AG04450 (cell line): ENCODE data around the gene LINGO1. TPM values are rescaled to one million over a fixed set of nuclear protein-coding genes. Genes with fewer than 3 reads are reported as not detected.

ENCODE experiments used
- CTCF ChIA-PET: fragments of 300-600, 350-600 bp; formaldehyde crosslinking; extraction: SDS; loops from one replicate; lab custom pipeline; 2022; ENCODE audit warnings: antibody characterized with exemption, inconsistent platforms; lab: Charles Lee
- POLR2A ChIA-PET: fragments of 350-600 bp; formaldehyde crosslinking; extraction: SDS; loops from one replicate; lab custom pipeline; 2021; ENCODE audit warnings: antibody characterized with exemption, inconsistent platforms; lab: Yijun Ruan, JAX
- DNase-seq: peaks from one replicate; pipeline ENCODE4 v3.0.0-alpha.2; 2011; ENCODE audit warnings: low read depth, low spot score
- H3K27ac ChIP-seq: one replicate; pipeline ENCODE4 v1.5.1; 2012; ENCODE audit warnings: low read depth, low read length, control low read depth
- H3K27me3 ChIP-seq: one replicate; pipeline ENCODE4 v1.6.0; 2012; ENCODE audit warnings: low read length; ENCODE audit not compliant: control insufficient read depth, insufficient read depth
- H3K4me3 ChIP-seq: 2 replicates; pipeline ENCODE4 v1.5.1; 2011; ENCODE audit warnings: mild to moderate bottlenecking, low read depth, low read length, control low read depth
- H3K9me3 ChIP-seq: 2 replicates; pipeline ENCODE4 v1.5.1; 2012; ENCODE audit warnings: low read length; ENCODE audit not compliant: control insufficient read depth, insufficient read depth
- CTCF ChIP-seq: IDR thresholded peaks from 2 replicates; pipeline ENCODE4 v1.5.1; 2011; ENCODE audit warnings: low read depth, low read length, control low read depth, inconsistent platforms
- polyA plus RNA-seq: library from polyadenylated mRNA; depleted of rRNA; stranded (reverse); fragments of >200 nt; gene quantifications from 2 replicates; pipeline ENCODE4 v1.2.3, GENCODE V29; 2011

The LINGO1 gene
- polyA plus RNA-seq, 1 experiment = not detected

GRCh38 chr15:77654975-77655374 lies 22.3 kb upstream of the LINGO1 start:
- CTCF ChIA-PET = interaction anchor here (1.2 kb wide), 1 partner anchor 22 kb away, joined by 3 read pairs; no protein-coding TSS in a partner anchor
- Histone ChIP-seq H3K4me3 (no peak overlapping the region), H3K9me3 (no peaks in the 10 kb centered on the region; the same call in 1 of the 2 replicates), H3K27me3 (peaks cover 53% of the 10 kb centered on the region), H3K27ac (no peak overlapping the region)
- no peak for DNase-seq
- POLR2A ChIA-PET = no interaction called here
- 0 out of 2 replicates have a peak, but pooled peaks have one; percentile 12 for TF ChIP-seq CTCF

- Histone ChIP-seq H3K4me3 (no peak overlapping the region), H3K27me3 (peaks cover 49% of the 10 kb centered on the region), H3K9me3 (no peaks in the 10 kb centered on the region; the same call in 1 of the 2 replicates), H3K27ac (no peak overlapping the region)
- no peak for TF ChIP-seq CTCF
- POLR2A ChIA-PET = no interaction called here
- CTCF ChIA-PET = no interaction called here
- DNase-seq = no peak
Measured at GRCh38 chr15:77653832-77654480, 21.2 kb upstream of the LINGO1 start.

GRCh38 chr15:77650265-77650664 lies 17.6 kb upstream of the LINGO1 start:
- TF ChIP-seq CTCF = peak; percentile 24; the same call in 1 of the 2 replicates
- no peak for DNase-seq
- Histone ChIP-seq H3K9me3 (no peaks in the 10 kb centered on the region), H3K4me3 (no peak overlapping the region), H3K27ac (no peak overlapping the region), H3K27me3 (peaks cover 29% of the 10 kb centered on the region)
- CTCF ChIA-PET = no interaction called here
- POLR2A ChIA-PET = no interaction called here

- TF ChIP-seq CTCF = no peak
- no peak overlapping the region for H3K27ac ChIP-seq
- POLR2A ChIA-PET = no interaction called here
- H3K9me3 ChIP-seq = no peaks in the 10 kb centered on the region
- DNase-seq = no peak
- CTCF ChIA-PET = interaction anchor here (1.0 kb wide), 1 partner anchor 16 kb away, joined by 4 read pairs; no protein-coding TSS in a partner anchor
- H3K4me3 ChIP-seq = no peak overlapping the region
- peaks cover 30% of the 10 kb centered on the region for H3K27me3 ChIP-seq
Measured at GRCh38 chr15:77649610-77650009, 16.9 kb upstream of the LINGO1 start.

- H3K27me3 ChIP-seq = peaks cover 30% of the 10 kb centered on the region
- no peak overlapping the region for H3K27ac ChIP-seq
- no peak for TF ChIP-seq CTCF
- CTCF ChIA-PET = interaction anchor here (1.0 to 1.3 kb wide), 2 partner anchors 15 kb away, joined by 4 read pairs; no protein-coding TSS in a partner anchor
- H3K9me3 ChIP-seq = no peaks in the 10 kb centered on the region
- no peak for DNase-seq
- H3K4me3 ChIP-seq = no peak overlapping the region
- POLR2A ChIA-PET = no interaction called here
Measured at GRCh38 chr15:77649017-77649416, 16.3 kb upstream of the LINGO1 start.
